ENCODE results near the gene TTLL11.

GRCh38 chr9:121816449-121816817 is 276.7 kb downstream of the TTLL11 start:
- TF ChIP-seq ATF3 (IDR thresholded peaks at IDR 0.05), result no peak
- TF ChIP-seq, protein P1, sequence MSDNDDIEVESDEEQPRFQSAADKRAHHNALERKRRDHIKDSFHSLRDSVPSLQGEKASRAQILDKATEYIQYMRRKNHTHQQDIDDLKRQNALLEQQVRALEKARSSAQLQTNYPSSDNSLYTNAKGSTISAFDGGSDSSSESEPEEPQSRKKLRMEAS (IDR thresholded peaks at IDR 0.05), result no peak
- no peak for TF ChIP-seq ZBTB33 (IDR thresholded peaks at IDR 0.05)
